CD4-positive, alpha-beta T cell treated with Interleukin-10 for 1 hour (primary cell): Measurements from ENCODE around the gene A1BG.
A peak's percentile ranks its signal among the peaks of the same experiment; 100 is the strongest.

Experiments used
- DNase-seq: peaks from one replicate; pipeline ENCODE4 v3.0.0-alpha.2; 2020

A1BG gene

GRCh38 chr19:58352760-58353671 lies at the start of gene A1BG:
Gene A1BG (minus strand): TSS chr19:58353492. CDS start chr19:58353437, 55 bp downstream.
- DNase-seq = no peak

- no peak for DNase-seq
Measured at GRCh38 chr19:58401840-58402421, 48.6 kb upstream of the A1BG start.

- DNase-seq = peak; percentile 100
Measured at GRCh38 chr19:58400916-58401839, 47.9 kb upstream of the A1BG start.

- DNase-seq = no peak
Measured at GRCh38 chr19:58400316-58400915, 47.1 kb upstream of the A1BG start.

- DNase-seq = no peak
Measured at GRCh38 chr19:58399903-58400302, 46.6 kb upstream of the A1BG start.

- DNase-seq = no peak
Measured at GRCh38 chr19:58398545-58398944, 45.3 kb upstream of the A1BG start.

GRCh38 chr19:58398087-58398486 lies 44.8 kb upstream of the A1BG start:
- no peak for DNase-seq

- no peak for DNase-seq
Measured at GRCh38 chr19:58397533-58398037, 44.3 kb upstream of the A1BG start.

- DNase-seq = no peak
Measured at GRCh38 chr19:58396691-58397532, 43.6 kb upstream of the A1BG start.

- DNase-seq = no peak
Measured at GRCh38 chr19:58395979-58396627, 42.8 kb upstream of the A1BG start.

- no peak for DNase-seq
Measured at GRCh38 chr19:58395220-58395978, 42.1 kb upstream of the A1BG start, which contains the start of gene RNF225. Gene RNF225 (plus strand): TSS chr19:58395656. CDS start chr19:58396090, 434 bp downstream.

- DNase-seq = no peak
Measured at GRCh38 chr19:58394821-58395219, 41.5 kb upstream of the A1BG start.

GRCh38 chr19:58393725-58394033 lies 40.4 kb upstream of the A1BG start:
- DNase-seq = no peak

GRCh38 chr19:58392945-58393724 lies 39.8 kb upstream of the A1BG start:
- no peak for DNase-seq

GRCh38 chr19:58388175-58388526 lies 34.9 kb upstream of the A1BG start:
- no peak for DNase-seq

- no peak for DNase-seq
Measured at GRCh38 chr19:58387338-58388174, 34.3 kb upstream of the A1BG start.

GRCh38 chr19:58386576-58387337 lies 33.5 kb upstream of the A1BG start, which contains the start of gene RPS5:
Gene RPS5 (plus strand): TSS chr19:58387269. CDS start chr19:58388138, 869 bp downstream.
- peak; percentile 98 for DNase-seq
